ENCODE measurements around the gene UBE2I. TPM values are rescaled to one million over a fixed set of nuclear protein-coding genes. Genes with fewer than 3 reads are reported as not detected.

The UBE2I gene
- total RNA-seq, 1 experiment from 2014 or later, result 271 TPM

DNA sequence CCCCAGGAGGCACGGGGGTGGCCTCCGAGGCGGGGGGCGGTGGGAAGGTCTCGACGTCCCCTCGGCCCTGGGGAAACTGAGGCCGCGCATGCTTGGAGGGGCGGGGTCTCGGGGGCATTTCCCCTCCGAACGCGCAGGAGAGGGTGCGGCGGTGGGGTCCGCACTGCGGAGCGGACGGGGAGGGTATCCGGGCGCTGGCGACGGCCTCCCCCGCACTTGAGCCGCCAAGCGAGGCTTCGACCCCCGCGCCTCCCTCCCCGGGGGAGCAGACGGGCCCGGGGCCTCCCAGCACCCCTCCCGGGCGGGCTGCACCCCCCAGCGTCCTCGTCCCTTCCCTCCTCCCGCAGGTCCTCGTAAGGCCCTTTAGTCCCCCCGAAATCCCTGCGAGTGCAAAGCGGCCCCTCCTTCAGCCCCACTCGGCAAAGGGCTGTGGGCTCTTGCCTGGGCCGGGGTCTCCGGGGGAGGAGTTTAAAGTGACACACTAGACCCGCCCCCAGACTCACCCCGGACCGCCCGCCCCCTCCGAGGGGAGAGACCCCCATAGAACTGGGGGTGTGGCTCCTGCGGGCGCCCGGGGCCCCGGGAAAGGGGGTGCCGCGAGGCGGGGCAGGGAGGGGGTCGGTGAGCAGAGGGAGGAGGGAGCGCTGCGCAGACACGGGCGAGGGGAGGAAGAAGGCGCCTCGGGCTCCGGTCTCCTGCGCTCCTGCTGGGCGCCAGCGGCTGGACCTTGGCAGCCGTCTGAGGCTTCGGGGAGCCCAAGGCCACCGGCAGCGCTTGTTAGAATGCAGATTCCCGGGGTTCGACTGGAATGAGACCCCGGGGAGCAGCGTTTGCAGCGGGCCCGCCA lies 24.6 kb downstream of the UBE2I start:
- TF ChIP-seq, protein P1, sequence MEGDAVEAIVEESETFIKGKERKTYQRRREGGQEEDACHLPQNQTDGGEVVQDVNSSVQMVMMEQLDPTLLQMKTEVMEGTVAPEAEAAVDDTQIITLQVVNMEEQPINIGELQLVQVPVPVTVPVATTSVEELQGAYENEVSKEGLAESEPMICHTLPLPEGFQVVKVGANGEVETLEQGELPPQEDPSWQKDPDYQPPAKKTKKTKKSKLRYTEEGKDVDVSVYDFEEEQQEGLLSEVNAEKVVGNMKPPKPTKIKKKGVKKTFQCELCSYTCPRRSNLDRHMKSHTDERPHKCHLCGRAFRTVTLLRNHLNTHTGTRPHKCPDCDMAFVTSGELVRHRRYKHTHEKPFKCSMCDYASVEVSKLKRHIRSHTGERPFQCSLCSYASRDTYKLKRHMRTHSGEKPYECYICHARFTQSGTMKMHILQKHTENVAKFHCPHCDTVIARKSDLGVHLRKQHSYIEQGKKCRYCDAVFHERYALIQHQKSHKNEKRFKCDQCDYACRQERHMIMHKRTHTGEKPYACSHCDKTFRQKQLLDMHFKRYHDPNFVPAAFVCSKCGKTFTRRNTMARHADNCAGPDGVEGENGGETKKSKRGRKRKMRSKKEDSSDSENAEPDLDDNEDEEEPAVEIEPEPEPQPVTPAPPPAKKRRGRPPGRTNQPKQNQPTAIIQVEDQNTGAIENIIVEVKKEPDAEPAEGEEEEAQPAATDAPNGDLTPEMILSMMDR (conservative IDR thresholded peaks at IDR 0.05), result no peak
- TF ChIP-seq EZH2 (IDR thresholded peaks at IDR 0.05; ENCODE audit: low read depth), result no peak
- no peak overlapping the region for H2AFZ ChIP-seq
- H3K27ac ChIP-seq, result no peak overlapping the region
- H3K4me3 ChIP-seq, result peak overlapping the region; percentile 49; the same call in 1 of the 2 replicates
- no peaks in the 10 kb centered on the region for H3K36me3 ChIP-seq (ENCODE audit: low read depth)
- H3K9me2 ChIP-seq (ENCODE audit: insufficient read depth), result no peaks in the 10 kb centered on the region
- peak overlapping the region; percentile 70; the same call in 1 of the 2 replicates for H3K4me2 ChIP-seq
- no peaks in the 10 kb centered on the region for H4K20me1 ChIP-seq (ENCODE audit: insufficient read depth)
- H3K9me3 ChIP-seq (ENCODE audit: insufficient read depth, low read depth), result no peaks in the 10 kb centered on the region
- no peaks in the 10 kb centered on the region for H3K79me2 ChIP-seq (ENCODE audit: low read depth)
- POLR2A ChIA-PET (ENCODE audit: unreplicated experiment), result interaction anchor here (0.6 kb wide), 1 partner anchor 1572 kb away, joined by 3 read pairs; no protein-coding TSS in a partner anchor
- peaks cover 2% of the 10 kb centered on the region; the same call in 1 of the 2 replicates for H3F3A ChIP-seq (ENCODE audit: insufficient read depth, low read depth)
- CTCF ChIA-PET, result interaction anchor here (0.6 to 0.7 kb wide), 2 partner anchors 20 to 387 kb away, joined by 7 to 10 read pairs; no protein-coding TSS in a partner anchor
- intact Hi-C loops (cut with micrococcal nuclease; ENCODE audit: unreplicated experiment), result loop anchor here (5.0 kb wide), 1 partner anchor 278 kb away; the partner anchor contains the start of genes CRAMP1 and IFT140
- DNase-seq, result no peak
- peaks cover 15% of the 10 kb centered on the region for H3K4me1 ChIP-seq (replicated peaks; ENCODE audit: insufficient read depth)
- no peaks in the 10 kb centered on the region for H3K27me3 ChIP-seq (ENCODE audit: insufficient read depth, low read depth)
- TSS peak; percentile 21 for BruUV-seq (replicated peaks)

DNA sequence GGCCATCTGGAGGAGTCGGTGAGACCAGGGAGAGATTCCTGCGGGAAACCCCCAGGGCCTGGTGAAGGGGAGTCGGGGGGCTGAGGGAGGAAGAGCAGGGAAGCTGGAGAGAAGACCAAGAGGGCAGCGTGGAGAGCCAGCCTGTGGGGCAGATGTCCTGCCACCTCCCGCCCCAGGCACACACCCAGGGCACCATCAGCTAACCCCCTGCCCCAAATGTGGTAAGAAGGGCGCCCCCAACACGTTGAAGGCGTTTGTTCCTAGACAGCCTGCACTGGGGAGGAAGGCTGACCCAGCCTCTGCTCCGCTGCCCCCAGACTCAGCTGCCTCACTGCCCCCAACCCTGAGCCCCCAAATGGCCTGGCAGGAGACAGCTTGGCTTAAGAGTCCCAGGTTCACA lies 25.3 kb downstream of the UBE2I start:
- Histone ChIP-seq H4K20me1 (ENCODE audit: insufficient read depth) (no peaks in the 10 kb centered on the region), H3K36me3 (ENCODE audit: low read depth) (no peaks in the 10 kb centered on the region), H3K9me3 (ENCODE audit: insufficient read depth, low read depth) (no peaks in the 10 kb centered on the region), H3K9me2 (ENCODE audit: insufficient read depth) (no peaks in the 10 kb centered on the region), H3F3A (ENCODE audit: insufficient read depth, low read depth) (no peaks in the 10 kb centered on the region), H3K4me3 (no peak overlapping the region), H2AFZ (no peak overlapping the region), H3K4me1 (replicated peaks; ENCODE audit: insufficient read depth) (peaks cover 15% of the 10 kb centered on the region), H3K27ac (no peak overlapping the region), H3K79me2 (ENCODE audit: low read depth) (no peaks in the 10 kb centered on the region), H3K27me3 (ENCODE audit: insufficient read depth, low read depth) (no peaks in the 10 kb centered on the region), H3K4me2 (no peak overlapping the region)
- BruUV-seq (replicated peaks), result no TSS peak
- CTCF ChIA-PET, result interaction anchor here (0.6 kb wide), 1 partner anchor 1570 kb away, joined by 5 read pairs; no protein-coding TSS in a partner anchor
- POLR2A ChIA-PET (ENCODE audit: unreplicated experiment), result no interaction called here
- TF ChIP-seq, protein P1 (conservative IDR thresholded peaks at IDR 0.05), result no peak
- no peak for TF ChIP-seq EZH2 (IDR thresholded peaks at IDR 0.05; ENCODE audit: low read depth)
- intact Hi-C loops (cut with micrococcal nuclease; ENCODE audit: unreplicated experiment), result loop anchor here (5.0 kb wide), 1 partner anchor 278 kb away; the partner anchor contains the start of genes CRAMP1 and IFT140
- no peak for DNase-seq

GRCh38 chr16:1335211-1335971 lies 26.0 kb downstream of the UBE2I start:
- H3F3A ChIP-seq (ENCODE audit: insufficient read depth, low read depth), result no peaks in the 10 kb centered on the region
- H3K4me2 ChIP-seq, result no peak overlapping the region
- no peak overlapping the region for H2AFZ ChIP-seq
- no TSS peak for BruUV-seq (replicated peaks)
- no peaks in the 10 kb centered on the region for H3K9me2 ChIP-seq (ENCODE audit: insufficient read depth)
- H3K27me3 ChIP-seq (ENCODE audit: insufficient read depth, low read depth), result no peaks in the 10 kb centered on the region
- intact Hi-C loops (cut with micrococcal nuclease; ENCODE audit: unreplicated experiment), result no loop called here
- H4K20me1 ChIP-seq (ENCODE audit: insufficient read depth), result no peaks in the 10 kb centered on the region
- H3K27ac ChIP-seq, result no peak overlapping the region
- no peaks in the 10 kb centered on the region for H3K36me3 ChIP-seq (ENCODE audit: low read depth)
- CTCF ChIA-PET, result interaction anchor here (0.6 kb wide), 1 partner anchor 1570 kb away, joined by 5 read pairs; no protein-coding TSS in a partner anchor
- no peak for DNase-seq
- POLR2A ChIA-PET (ENCODE audit: unreplicated experiment), result interaction anchor here (0.6 kb wide), 1 partner anchor 39 kb away, joined by 3 read pairs; no protein-coding TSS in a partner anchor
- H3K4me1 ChIP-seq (replicated peaks; ENCODE audit: insufficient read depth), result peaks cover 15% of the 10 kb centered on the region
- no peak overlapping the region for H3K4me3 ChIP-seq
- no peaks in the 10 kb centered on the region for H3K9me3 ChIP-seq (ENCODE audit: insufficient read depth, low read depth)
- TF ChIP-seq EZH2 (IDR thresholded peaks at IDR 0.05; ENCODE audit: low read depth), result no peak
- TF ChIP-seq, protein P1 (conservative IDR thresholded peaks at IDR 0.05), result no peak
- H3K79me2 ChIP-seq (ENCODE audit: low read depth), result no peaks in the 10 kb centered on the region
